Measurements from ENCODE around the gene TMEM63A. TPM values are rescaled to one million over a fixed set of nuclear protein-coding genes. Genes with fewer than 3 reads are reported as not detected.
"Not testable (repeated sequence)": the region's sequence is repeated elsewhere in the genome, so short reads cannot be mapped to it uniquely, and the experiment has no call there.

TMEM63A gene
- total RNA-seq, 1 donor from 2014 or later: 43.8 TPM

GRCh38 chr1:225843426-225843795 is 38.8 kb downstream of the TMEM63A start:
- no peak for DNase-seq

DNA sequence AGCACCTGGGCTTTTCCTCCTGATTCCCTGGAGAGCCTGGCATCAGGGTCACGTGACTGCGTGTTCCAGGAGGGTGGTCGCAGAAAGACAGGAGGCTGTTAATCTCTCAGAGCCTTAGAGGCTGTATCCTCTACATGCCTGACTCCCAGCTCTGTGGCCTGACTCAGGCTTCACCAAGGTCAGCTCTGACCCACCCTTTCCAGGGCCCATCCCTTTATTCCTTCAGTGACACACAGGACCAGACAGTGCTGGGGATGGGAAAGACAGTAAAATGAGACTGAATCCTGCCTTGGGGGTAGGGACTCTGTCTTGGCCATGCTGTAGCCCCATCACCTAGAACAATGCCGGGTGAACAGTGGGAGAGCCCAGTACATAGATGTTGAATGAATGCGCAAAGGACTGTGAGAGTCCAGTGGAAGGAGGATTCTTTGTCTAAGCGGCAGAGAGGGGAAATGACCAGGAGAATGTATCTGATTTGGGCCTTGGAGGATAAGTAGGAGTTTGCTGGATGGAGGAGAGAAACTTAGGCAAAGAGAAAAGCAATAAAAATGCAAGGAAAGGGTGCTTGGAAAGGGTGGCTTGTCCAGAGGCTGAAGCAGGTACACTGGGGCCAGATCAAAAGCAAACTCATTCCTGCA is 39.3 kb downstream of the TMEM63A start:
- no peak for DNase-seq

DNA sequence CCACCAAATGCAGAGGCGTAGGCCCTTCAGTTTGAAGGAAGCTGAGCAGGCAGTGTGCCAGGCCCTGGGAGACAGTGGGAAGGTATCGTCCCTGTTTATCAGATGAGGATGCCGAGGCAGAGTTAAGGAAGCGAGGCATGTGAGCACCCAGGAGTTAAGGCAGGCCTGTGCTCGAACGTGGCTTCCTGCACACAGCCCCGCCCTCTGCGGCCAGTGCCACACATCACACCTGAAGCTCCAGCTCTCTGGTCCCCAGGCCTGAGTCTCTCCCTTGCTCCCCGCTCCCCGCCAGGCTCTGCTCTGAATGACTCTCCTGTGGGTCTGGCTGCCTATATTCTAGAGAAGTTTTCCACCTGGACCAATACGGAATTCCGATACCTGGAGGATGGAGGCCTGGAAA is 40.1 kb downstream of the TMEM63A start:
- no peak for DNase-seq

GRCh38 chr1:225840713-225841112 is 41.5 kb downstream of the TMEM63A start:
- no peak for DNase-seq

- DNase-seq: no peak
Observed at GRCh38 chr1:225840223-225840610, 42.0 kb downstream of the TMEM63A start.

GRCh38 chr1:225838793-225839192 is 43.4 kb downstream of the TMEM63A start:
- no peak for DNase-seq

- DNase-seq: not testable (repeated sequence)
Observed at GRCh38 chr1:225836296-225836695, 45.9 kb downstream of the TMEM63A start.

GRCh38 chr1:225835856-225836255 is 46.3 kb downstream of the TMEM63A start:
- peak; percentile 16 for DNase-seq

GRCh38 chr1:225834417-225835329 is 47.5 kb downstream of the TMEM63A start:
- DNase-seq: peak; percentile 97

DNA sequence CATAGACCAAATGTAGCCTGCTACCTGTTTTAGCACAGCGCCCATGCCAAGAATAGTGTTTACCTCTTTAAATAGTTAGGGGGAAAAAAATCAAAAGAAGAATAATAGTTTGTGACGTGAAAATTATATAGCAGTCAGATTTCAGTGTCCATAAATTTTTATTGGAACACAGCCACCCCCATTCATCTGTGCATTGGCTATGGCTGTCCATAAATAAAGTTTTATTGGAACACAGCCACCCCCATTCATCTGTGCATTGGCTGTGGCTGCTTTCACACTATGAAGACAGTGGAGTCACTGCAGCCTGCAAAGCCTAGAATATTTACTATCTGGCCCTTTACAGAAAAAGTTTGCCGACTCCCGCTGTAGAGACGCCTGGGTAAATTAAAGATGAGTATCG is 51.3 kb downstream of the TMEM63A start:
- DNase-seq: no peak

GRCh38 chr1:225828706-225829345 is 53.4 kb downstream of the TMEM63A start:
- DNase-seq: no peak

DNA sequence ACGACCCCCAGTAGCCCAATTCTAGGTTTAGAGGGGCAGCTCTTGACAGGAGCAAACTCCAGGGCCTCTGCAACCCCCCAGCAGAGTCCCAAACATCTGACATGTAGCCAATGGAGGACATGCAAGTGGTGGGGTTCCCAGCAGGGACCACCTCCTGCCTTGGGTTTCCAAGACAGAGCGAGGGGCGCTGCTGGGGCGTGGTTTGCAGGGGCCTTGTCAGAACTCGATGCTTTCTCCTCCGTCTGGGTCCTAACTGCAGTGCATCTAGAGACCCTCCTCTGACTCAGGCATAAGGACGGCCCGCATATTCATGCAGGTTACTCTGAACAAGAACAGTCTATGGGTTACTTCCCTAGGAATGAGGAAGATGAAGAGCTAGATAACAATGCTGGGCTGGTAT is 55.1 kb downstream of the TMEM63A start:
- no peak for DNase-seq

DNA sequence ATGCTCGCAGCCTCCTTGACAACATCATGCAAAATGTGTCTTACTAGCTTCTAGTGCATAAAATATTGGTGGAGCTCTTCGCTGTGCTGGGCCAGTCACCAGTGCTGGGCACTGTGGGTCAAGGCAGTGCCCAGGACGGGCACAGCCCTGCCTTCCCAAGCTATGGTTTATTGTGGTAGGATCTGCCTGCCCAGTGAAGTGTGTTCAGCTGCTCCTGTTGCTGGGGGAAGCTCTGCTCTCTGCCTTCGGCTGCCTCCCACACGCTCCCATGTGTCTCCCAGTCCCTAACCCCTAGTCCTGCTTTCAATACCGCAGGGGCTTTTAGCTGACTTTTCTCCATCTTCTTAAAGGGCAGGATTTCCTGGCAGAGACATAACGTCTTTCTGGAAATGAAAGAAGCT is 56.6 kb downstream of the TMEM63A start:
- DNase-seq: no peak

DNA sequence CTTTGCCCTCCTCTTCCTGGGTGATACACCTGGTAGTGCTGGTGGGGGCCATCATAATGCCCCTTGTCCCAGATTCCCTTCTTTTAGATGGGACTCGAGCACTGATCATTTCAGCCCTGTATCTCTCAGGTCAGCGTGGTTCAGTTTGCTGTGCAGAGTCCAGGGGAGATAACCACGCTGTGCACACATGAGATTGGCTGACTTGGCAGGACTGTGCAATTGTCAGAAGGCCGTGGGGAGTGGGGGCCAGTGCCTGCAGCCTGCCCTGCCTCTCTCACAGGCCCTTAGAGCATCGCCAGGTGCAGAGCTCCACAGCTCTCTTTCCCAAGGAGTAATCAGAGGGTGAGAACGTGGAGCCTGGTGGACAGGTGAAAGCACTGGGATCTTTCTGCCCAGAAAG is 57.1 kb downstream of the TMEM63A start:
- DNase-seq: no peak

- no peak for DNase-seq
Observed at GRCh38 chr1:225824533-225824941, 57.6 kb downstream of the TMEM63A start.

- DNase-seq: no peak
Observed at GRCh38 chr1:225823811-225824261, 58.3 kb downstream of the TMEM63A start.

- no peak for DNase-seq
Observed at GRCh38 chr1:225822655-225823403, 59.4 kb downstream of the TMEM63A start.

DNA sequence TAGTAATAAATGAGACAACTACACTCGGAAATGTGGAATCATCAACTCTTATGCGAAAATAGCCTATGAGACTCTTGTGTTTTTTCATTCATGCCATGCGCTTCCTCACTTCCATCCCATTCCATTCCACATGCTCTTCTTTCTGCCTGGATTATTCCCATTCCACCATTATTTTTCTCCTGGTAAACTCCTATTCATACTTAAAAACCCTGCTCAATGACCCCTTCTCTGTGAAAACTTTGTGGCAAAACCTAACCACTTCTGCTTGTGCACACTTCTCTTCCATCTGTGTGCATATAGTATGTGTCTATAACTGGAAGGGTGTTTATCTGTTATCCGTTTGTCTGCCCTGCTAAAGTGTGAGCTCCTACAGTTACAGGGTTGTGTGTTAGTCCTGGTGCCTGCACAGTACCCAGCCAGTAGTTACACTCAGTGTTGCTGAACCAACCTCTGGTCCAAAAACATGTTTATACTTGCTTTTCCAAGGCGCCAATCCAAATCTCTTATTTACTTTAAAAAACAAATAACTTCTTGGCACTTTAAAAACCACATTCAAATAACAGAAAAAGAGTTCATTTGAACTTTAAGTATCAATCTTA is 61.6 kb downstream of the TMEM63A start:
- DNase-seq: no peak

- DNase-seq: no peak
Observed at GRCh38 chr1:225819346-225820192, 62.6 kb downstream of the TMEM63A start.

DNA sequence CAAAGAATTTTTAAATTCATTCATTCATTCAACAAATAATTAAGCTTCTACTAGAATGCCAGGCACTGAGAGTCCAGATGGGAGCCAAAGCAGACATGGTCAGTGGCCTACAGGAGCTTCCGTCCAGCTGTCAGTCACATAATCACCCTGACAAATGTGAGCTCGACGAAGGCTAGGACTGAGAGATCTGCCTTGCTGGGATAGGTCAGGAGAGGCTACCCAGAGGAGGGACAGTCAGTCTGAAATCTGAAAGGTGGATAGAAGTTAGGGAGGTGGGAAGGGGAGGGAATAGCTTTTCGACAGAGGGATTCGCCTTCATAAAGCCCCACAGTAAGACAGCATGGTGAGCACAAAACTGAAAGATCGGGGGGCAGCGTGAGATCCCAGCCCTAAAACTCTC is 64.0 kb downstream of the TMEM63A start:
- DNase-seq: no peak

DNA sequence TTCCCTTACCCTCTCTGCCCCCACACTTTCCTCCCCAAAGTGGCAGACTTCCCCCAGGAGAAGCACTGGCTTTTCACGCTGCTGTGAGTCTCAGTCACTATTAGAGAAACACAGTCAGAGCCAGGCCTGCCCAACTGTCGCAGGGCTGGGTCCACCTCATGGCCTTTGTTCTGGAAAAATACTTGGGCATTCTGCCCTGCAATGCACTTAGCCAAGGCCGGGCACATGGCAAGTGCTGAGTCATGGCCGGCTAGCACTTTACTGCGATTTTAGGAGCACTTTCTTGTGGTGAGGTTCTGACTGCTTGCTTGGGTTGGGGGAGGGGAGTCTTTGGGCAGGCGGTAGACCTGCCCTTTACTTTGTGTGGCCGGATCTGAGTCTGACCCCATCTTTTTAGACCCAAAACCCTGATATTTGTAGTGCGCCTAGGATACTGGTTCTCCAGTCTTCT is 64.5 kb downstream of the TMEM63A start:
- DNase-seq: no peak

Measured in skin of body (tissue), 2 donors.